Choroid plexus epithelial cell (primary cell): ENCODE data around the gene RHBDL2.
"Not testable (repeated sequence)": the region's sequence is repeated elsewhere in the genome, so short reads cannot be mapped to it uniquely, and the experiment has no call there.

Source experiments
- DNase-seq: peaks from one replicate; pipeline ENCODE4 v3.0.0-alpha.2; 2010; ENCODE audit warnings: low read depth
- H3K4me3 ChIP-seq: 2 replicates; pipeline ENCODE4 v1.5.1; 2011; ENCODE audit warnings: low read depth, mild to moderate bottlenecking, control low read depth, low read length, moderate library complexity
- CTCF ChIP-seq: conservative IDR thresholded peaks from 2 replicates; pipeline ENCODE4 v1.5.1; 2011; ENCODE audit warnings: low read depth, mild to moderate bottlenecking, control low read depth, inconsistent platforms, low read length, moderate library complexity

RHBDL2 gene, protein sequence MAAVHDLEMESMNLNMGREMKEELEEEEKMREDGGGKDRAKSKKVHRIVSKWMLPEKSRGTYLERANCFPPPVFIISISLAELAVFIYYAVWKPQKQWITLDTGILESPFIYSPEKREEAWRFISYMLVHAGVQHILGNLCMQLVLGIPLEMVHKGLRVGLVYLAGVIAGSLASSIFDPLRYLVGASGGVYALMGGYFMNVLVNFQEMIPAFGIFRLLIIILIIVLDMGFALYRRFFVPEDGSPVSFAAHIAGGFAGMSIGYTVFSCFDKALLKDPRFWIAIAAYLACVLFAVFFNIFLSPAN

GRCh38 chr1:38941527-38942019, at the start of gene RHBDL2:
TSS of gene RHBDL2 (minus strand) at chr1:38941830. CDS start at chr1:38919212, 22,618 bp downstream.
- peak within 1 kb of the TSS; percentile 51 for H3K4me3 ChIP-seq
- TF ChIP-seq CTCF = no peak
- peak; percentile 48 for DNase-seq

DNA sequence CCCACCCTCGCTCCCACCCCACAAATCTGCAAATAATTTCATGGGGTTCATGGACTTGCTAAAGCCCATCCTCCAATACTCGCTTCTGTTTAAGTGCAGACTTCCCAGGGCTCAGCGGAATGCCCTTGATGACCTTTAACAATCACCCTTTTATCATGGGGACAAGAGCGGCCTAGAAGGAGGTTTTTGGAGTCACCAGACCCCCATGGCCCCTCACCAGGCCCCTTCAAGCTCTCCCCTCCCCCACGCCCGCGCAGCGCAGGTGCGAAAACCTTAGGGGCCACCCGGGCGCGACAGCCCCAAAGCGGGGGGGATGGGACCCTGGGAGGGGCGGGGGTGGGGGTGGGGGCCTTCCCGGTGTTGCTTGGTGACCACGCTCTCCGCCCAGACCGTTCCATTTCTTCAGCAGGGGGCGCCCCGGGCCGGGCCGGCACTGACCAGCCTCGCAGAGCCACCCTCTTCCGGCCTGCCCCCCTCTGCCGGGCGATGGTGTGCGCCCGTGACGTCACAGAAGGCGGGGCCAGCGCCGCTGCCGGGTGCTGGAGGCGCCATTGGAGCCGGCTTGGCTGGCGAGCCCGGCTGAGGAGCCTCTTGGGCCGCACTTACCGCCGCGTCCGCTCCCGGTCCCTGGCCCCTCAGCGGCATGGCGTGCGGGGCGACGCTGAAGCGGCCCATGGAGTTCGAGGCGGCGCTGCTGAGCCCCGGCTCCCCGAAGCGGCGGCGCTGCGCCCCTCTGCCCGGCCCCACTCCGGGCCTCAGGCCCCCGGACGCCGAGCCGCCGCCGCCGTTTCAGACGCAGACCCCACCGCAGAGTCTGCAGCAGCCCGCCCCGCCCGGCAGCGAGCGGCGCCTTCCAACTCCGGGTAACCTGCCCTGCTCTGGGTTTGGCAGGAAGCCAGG, 49.4 kb upstream of the RHBDL2 start, which contains the start of gene AKIRIN1:
Gene AKIRIN1 (plus strand): TSS at position 539 of the 900 bp plus-strand sequence. CDS start 105 bp downstream, at position 644.
- TF ChIP-seq CTCF = no peak
- H3K4me3 ChIP-seq = peak within 1 kb of the TSS; percentile 88
- peak; percentile 98 for DNase-seq

- H3K4me3 ChIP-seq = peak overlapping the region; percentile 71
- no peak for TF ChIP-seq CTCF
- peak; percentile 58 for DNase-seq
These were observed 48.7 kb upstream of the RHBDL2 start for GRCh38 chr1:38990386-38990737.

- TF ChIP-seq CTCF = no peak
- no peak for DNase-seq
- no peak overlapping the region for H3K4me3 ChIP-seq
These were observed 48.3 kb upstream of the RHBDL2 start for GRCh38 chr1:38989979-38990378.

- DNase-seq = not testable (repeated sequence)
These were observed 37.8 kb upstream of the RHBDL2 start for GRCh38 chr1:38979380-38979779.

GRCh38 chr1:38978245-38978542, 36.6 kb upstream of the RHBDL2 start:
- H3K4me3 ChIP-seq, DNase-seq: not testable (repeated sequence)

More at GRCh38 chr1:38979380-38979779, 37.8 kb upstream of the RHBDL2 start:
- not testable (repeated sequence) for H3K4me3 ChIP-seq

DNA sequence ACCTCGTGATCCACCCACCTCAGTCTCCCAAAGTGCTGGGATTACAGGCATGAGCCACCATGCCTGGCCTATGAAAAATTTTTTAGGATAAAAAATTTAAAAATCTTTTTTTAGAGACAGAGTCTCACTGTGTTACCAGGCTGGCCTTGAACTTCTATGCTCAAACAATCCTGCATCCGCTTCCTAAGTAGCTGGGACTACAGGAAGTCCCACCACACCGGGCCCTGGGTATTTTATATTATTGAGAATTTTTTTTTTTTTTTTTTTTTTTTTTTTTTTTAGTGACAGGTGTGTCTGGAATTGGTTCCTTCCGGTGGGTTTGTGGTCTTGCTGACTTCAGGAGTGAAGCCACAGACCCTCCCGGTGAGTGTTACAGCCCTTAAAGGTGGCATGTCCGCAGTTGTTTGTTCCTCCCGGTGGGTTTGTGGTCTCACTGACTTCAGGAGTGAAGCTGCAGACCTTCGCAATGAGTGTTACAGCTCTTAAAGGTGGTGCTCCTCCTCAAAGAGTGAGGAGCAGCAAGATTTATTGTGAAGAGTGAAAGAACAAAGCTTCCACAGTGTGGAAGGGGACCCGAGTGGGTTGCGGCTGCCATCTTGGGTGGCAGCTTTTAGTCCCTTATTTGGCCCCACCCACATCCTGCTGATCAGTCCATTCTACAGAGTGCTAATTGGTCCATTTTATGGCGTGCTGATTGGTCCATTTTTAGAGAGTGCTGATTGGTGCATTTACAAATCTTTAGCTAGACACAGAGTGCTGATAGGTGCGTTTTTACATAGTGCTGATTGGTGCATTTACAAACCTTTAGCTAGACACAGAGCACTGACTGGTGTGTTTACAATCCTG, 36.0 kb upstream of the RHBDL2 start:
- H3K4me3 ChIP-seq, DNase-seq: not testable (repeated sequence)
